HEK293 (cell line): ENCODE results near the gene ARHGAP32.

ENCODE experiments used
- CTCF ChIA-PET: fragments of 350-600 bp; formaldehyde crosslinking; extraction: SDS; loops from one replicate; lab custom pipeline; 2021; ENCODE audit warnings: antibody characterized with exemption; lab: Yijun Ruan, JAX
- POLR2A ChIA-PET: fragments of 300-600 bp; formaldehyde crosslinking; extraction: SDS; loops from one replicate; lab custom pipeline; 2020; ENCODE audit warnings: antibody characterized with exemption, inconsistent platforms; lab: Yijun Ruan, JAX
- H3K27ac ChIP-seq: fragments of 200-500 bp; sonication (Bioruptor generic); 2 replicates; pipeline ENCODE4 v1.5.1; 2014; ENCODE audit warnings: low read depth, low read length, control low read depth, inconsistent platforms; ENCODE audit errors: extremely low read depth
- H3K36me3 ChIP-seq, 2 experiments: fragments of 200-500 bp in 1 of 2; sonication (Bioruptor generic) in 1 of 2; 1 replicate in 1 of 2; 2 replicates in 1 of 2; pipeline ENCODE4 v1.5.1; 2014 to 2017; ENCODE audit warnings: inconsistent platforms in 2 of 2, low read length in 2 of 2; ENCODE audit not compliant: control insufficient read depth in 2 of 2, insufficient read depth in 1 of 2
- H3K4me1 ChIP-seq: fragments of 200-500 bp; sonication (Bioruptor generic); 2 replicates; pipeline ENCODE4 v1.5.1; 2014; ENCODE audit warnings: mild to moderate bottlenecking, low read length, inconsistent platforms; ENCODE audit not compliant: control insufficient read depth, insufficient read depth
- H3K4me3 ChIP-seq: 2 replicates; pipeline ENCODE4 v1.5.1; 2011; ENCODE audit warnings: low read depth, mild to moderate bottlenecking, control low read depth, low read length, moderate library complexity
- H3K9me3 ChIP-seq: fragments of 200-500 bp; sonication (Bioruptor generic); 2 replicates; pipeline ENCODE4 v1.5.1; 2014; ENCODE audit warnings: low read depth, low read length, inconsistent platforms; ENCODE audit not compliant: control insufficient read depth, insufficient read depth
- BCL11A ChIP-seq: fragments of 450-650 bp; formaldehyde crosslinking; IDR thresholded peaks from 2 replicates; pipeline ENCODE4 v1.5.1; 2016; ENCODE audit warnings: low read depth, missing biosample characterization, missing genetic modification characterization
- KLF17 ChIP-seq: fragments of 450-650 bp; formaldehyde crosslinking; IDR thresholded peaks from 2 replicates; pipeline ENCODE4 v1.5.1; 2016; ENCODE audit warnings: missing biosample characterization, missing genetic modification characterization
- MEIS1 ChIP-seq: sonication (generic); formaldehyde crosslinking; IDR thresholded peaks from 2 replicates; pipeline ENCODE4 v1.8.1; 2022; ENCODE audit warnings: missing genetic modification reagents, mild to moderate bottlenecking, borderline replicate concordance
- PRDM2 ChIP-seq: fragments of 450-650 bp; formaldehyde crosslinking; IDR thresholded peaks from 2 replicates; pipeline ENCODE4 v1.5.1; 2016; ENCODE audit warnings: missing biosample characterization, missing genetic modification characterization, borderline replicate concordance
- RBAK ChIP-seq: fragments of 450-650 bp; formaldehyde crosslinking; IDR thresholded peaks from 2 replicates; pipeline ENCODE4 v1.5.1; 2016; ENCODE audit warnings: missing biosample characterization, missing genetic modification characterization
- ZIC2 ChIP-seq: fragments of 450-650 bp; formaldehyde crosslinking; IDR thresholded peaks from 2 replicates; pipeline ENCODE4 v1.5.1; 2016; ENCODE audit warnings: missing biosample characterization, missing genetic modification characterization
- ZNF114 ChIP-seq: fragments of 450-650 bp; formaldehyde crosslinking; IDR thresholded peaks from 2 replicates; pipeline ENCODE4 v1.5.0; 2017; ENCODE audit warnings: missing biosample characterization, missing genetic modification characterization
- ZNF184 ChIP-seq: fragments of 450-650 bp; IDR thresholded peaks from 2 replicates; pipeline ENCODE4 v1.5.1; 2018; ENCODE audit warnings: missing biosample characterization, mild to moderate bottlenecking, missing genetic modification characterization
- ZNF223 ChIP-seq: fragments of 450-650 bp; formaldehyde crosslinking; IDR thresholded peaks from 2 replicates; pipeline ENCODE4 v1.5.1; 2016; ENCODE audit warnings: missing biosample characterization, missing genetic modification characterization
- ZNF239 ChIP-seq: fragments of 450-650 bp; formaldehyde crosslinking; IDR thresholded peaks from 2 replicates; pipeline ENCODE4 v1.5.1; 2016; ENCODE audit warnings: missing biosample characterization, missing genetic modification characterization
- ZNF26 ChIP-seq: fragments of 450-650 bp; formaldehyde crosslinking; IDR thresholded peaks from 2 replicates; pipeline ENCODE4 v1.5.1; 2016; ENCODE audit warnings: missing biosample characterization, missing genetic modification characterization
- ZNF292 ChIP-seq: fragments of 450-650 bp; formaldehyde crosslinking; IDR thresholded peaks from 2 replicates; pipeline ENCODE4 v1.5.1; 2016; ENCODE audit warnings: low read depth, missing biosample characterization, missing genetic modification characterization, borderline replicate concordance
- ZNF366 ChIP-seq: fragments of 450-650 bp; formaldehyde crosslinking; conservative IDR thresholded peaks from 2 replicates; pipeline ENCODE4 v1.5.1; 2016; ENCODE audit warnings: missing biosample characterization, missing genetic modification characterization
- ZNF530 ChIP-seq: fragments of 450-650 bp; formaldehyde crosslinking; IDR thresholded peaks from 2 replicates; pipeline ENCODE4 v1.5.1; 2016; ENCODE audit warnings: low read depth, missing biosample characterization, missing genetic modification characterization
- ZNF555 ChIP-seq: fragments of 450-650 bp; formaldehyde crosslinking; conservative IDR thresholded peaks from 2 replicates; pipeline ENCODE4 v1.5.1; 2017; ENCODE audit warnings: missing biosample characterization, mild to moderate bottlenecking, missing genetic modification characterization, inconsistent platforms
- ZNF707 ChIP-seq: fragments of 450-650 bp; formaldehyde crosslinking; IDR thresholded peaks from 2 replicates; pipeline ENCODE4 v1.5.1; 2016; ENCODE audit warnings: missing biosample characterization, missing genetic modification characterization
- ZNF777 ChIP-seq: fragments of 450-650 bp; formaldehyde crosslinking; IDR thresholded peaks from 2 replicates; pipeline ENCODE4 v1.5.1; 2017; ENCODE audit warnings: missing biosample characterization, missing genetic modification characterization, borderline replicate concordance
- ZNF792 ChIP-seq: fragments of 450-650 bp; formaldehyde crosslinking; IDR thresholded peaks from 2 replicates; pipeline ENCODE4 v1.5.1; 2016; ENCODE audit warnings: missing biosample characterization, missing genetic modification characterization
- ZSCAN5A ChIP-seq: fragments of 450-650 bp; formaldehyde crosslinking; IDR thresholded peaks from 2 replicates; pipeline ENCODE4 v1.5.1; 2016; ENCODE audit warnings: missing biosample characterization, missing genetic modification characterization
- TF ChIP-seq, protein P1 (sequence below): fragments of 450-650 bp; formaldehyde crosslinking; IDR thresholded peaks from 2 replicates; pipeline ENCODE4 v1.5.1; 2016; ENCODE audit warnings: missing biosample characterization, missing genetic modification characterization
- TF ChIP-seq, protein P2 (sequence below): fragments of 450-650 bp; formaldehyde crosslinking; IDR thresholded peaks from 2 replicates; pipeline ENCODE4 v1.5.1; 2017; ENCODE audit warnings: missing biosample characterization, missing genetic modification characterization

Gene ARHGAP32

GRCh38 chr11:129143335-129143734 lies 48.8 kb downstream of the ARHGAP32 start:
- no peak overlapping the region for H3K27ac ChIP-seq
- H3K4me1 ChIP-seq = 0 out of 2 replicates have a peak, but pooled peaks cover 2% of the 10 kb centered on the region
- CTCF ChIA-PET = interaction anchor here (0.7 kb wide), 1 partner anchor 116 kb away, joined by 4 read pairs; no protein-coding TSS in a partner anchor
- H3K4me3 ChIP-seq = peak overlapping the region; percentile 11
- no peaks in the 10 kb centered on the region for H3K36me3 ChIP-seq
- POLR2A ChIA-PET = no interaction called here
- no peaks in the 10 kb centered on the region for H3K9me3 ChIP-seq
- no peak for TF ChIP-seq ZNF26
- TF ChIP-seq PRDM2 = no peak
- TF ChIP-seq ZNF530 (tag by site-specific recombination) = no peak
- TF ChIP-seq ZNF792 (tag by site-specific recombination) = no peak
- peak; percentile 94 for TF ChIP-seq BCL11A
- no peak for TF ChIP-seq ZNF239 (tag by site-specific recombination)
- 0 out of 2 replicates have a peak, but pooled peaks have one; percentile 9 for TF ChIP-seq MEIS1 (CRISPR knock-in tag)
- no peak for TF ChIP-seq RBAK (tag by site-specific recombination)
- TF ChIP-seq ZNF223 = no peak
- TF ChIP-seq KLF17 (tag by site-specific recombination) = 0 out of 2 replicates have a peak, but pooled peaks have one; percentile 43
- TF ChIP-seq ZNF184 = no peak
- TF ChIP-seq, protein P1, sequence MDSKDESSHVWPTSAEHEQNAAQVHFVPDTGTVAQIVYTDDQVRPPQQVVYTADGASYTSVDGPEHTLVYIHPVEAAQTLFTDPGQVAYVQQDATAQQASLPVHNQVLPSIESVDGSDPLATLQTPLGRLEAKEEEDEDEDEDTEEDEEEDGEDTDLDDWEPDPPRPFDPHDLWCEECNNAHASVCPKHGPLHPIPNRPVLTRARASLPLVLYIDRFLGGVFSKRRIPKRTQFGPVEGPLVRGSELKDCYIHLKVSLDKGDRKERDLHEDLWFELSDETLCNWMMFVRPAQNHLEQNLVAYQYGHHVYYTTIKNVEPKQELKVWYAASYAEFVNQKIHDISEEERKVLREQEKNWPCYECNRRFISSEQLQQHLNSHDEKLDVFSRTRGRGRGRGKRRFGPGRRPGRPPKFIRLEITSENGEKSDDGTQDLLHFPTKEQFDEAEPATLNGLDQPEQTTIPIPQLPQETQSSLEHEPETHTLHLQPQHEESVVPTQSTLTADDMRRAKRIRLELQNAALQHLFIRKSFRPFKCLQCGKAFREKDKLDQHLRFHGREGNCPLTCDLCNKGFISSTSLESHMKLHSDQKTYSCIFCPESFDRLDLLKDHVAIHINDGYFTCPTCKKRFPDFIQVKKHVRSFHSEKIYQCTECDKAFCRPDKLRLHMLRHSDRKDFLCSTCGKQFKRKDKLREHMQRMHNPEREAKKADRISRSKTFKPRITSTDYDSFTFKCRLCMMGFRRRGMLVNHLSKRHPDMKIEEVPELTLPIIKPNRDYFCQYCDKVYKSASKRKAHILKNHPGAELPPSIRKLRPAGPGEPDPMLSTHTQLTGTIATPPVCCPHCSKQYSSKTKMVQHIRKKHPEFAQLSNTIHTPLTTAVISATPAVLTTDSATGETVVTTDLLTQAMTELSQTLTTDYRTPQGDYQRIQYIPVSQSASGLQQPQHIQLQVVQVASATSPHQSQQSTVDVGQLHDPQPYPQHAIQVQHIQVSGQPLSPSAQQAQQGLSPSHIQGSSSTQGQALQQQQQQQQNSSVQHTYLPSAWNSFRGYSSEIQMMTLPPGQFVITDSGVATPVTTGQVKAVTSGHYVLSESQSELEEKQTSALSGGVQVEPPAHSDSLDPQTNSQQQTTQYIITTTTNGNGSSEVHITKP (tag by site-specific recombination) = peak; percentile 50
- no peak for TF ChIP-seq ZSCAN5A (tag by site-specific recombination)
- no peak for TF ChIP-seq ZNF114
- TF ChIP-seq ZNF777 (tag by site-specific recombination) = no peak
- no peak for TF ChIP-seq ZNF292 (tag by site-specific recombination)
- no peak for TF ChIP-seq ZNF555 (tag by site-specific recombination)
- TF ChIP-seq ZIC2 (tag by site-specific recombination) = no peak
- TF ChIP-seq ZNF707 = no peak
- 0 out of 2 replicates have a peak, but pooled peaks have one; percentile 37 for TF ChIP-seq ZNF366 (tag by site-specific recombination)
- TF ChIP-seq, protein P2, sequence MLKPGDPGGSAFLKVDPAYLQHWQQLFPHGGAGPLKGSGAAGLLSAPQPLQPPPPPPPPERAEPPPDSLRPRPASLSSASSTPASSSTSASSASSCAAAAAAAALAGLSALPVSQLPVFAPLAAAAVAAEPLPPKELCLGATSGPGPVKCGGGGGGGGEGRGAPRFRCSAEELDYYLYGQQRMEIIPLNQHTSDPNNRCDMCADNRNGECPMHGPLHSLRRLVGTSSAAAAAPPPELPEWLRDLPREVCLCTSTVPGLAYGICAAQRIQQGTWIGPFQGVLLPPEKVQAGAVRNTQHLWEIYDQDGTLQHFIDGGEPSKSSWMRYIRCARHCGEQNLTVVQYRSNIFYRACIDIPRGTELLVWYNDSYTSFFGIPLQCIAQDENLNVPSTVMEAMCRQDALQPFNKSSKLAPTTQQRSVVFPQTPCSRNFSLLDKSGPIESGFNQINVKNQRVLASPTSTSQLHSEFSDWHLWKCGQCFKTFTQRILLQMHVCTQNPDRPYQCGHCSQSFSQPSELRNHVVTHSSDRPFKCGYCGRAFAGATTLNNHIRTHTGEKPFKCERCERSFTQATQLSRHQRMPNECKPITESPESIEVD (tag by site-specific recombination) = no peak
